Upper lobe of left lung (tissue), 4 donors: Measurements from ENCODE around the gene TERF2IP.

Experiments
- POLR2A ChIP-seq, 4 donors: fragments of 450-650 bp; IDR thresholded peaks; one replicate each; pipeline ENCODE4 v1.5.1; 2016 to 2017; ENCODE audit warnings: antibody characterized with exemption in 4 of 4, mild to moderate bottlenecking in 2 of 4
- POLR2AphosphoS5 ChIP-seq, 2 donors: sonication (generic); formaldehyde crosslinking; IDR thresholded peaks; one replicate each; pipeline ENCODE4 v1.5.1; 2017; ENCODE audit warnings: antibody characterized with exemption in 2 of 2
- TF ChIP-seq, protein P1 (sequence below), 6 experiments: fragments of 450-650 bp in 4 of 6; fragments of 200-600 bp in 2 of 6; sonication (generic) in 2 of 6; IDR thresholded peaks; one replicate each; pipeline ENCODE4 v1.5.1; 2016 to 2019; ENCODE audit warnings: antibody characterized with exemption in 6 of 6

- TF ChIP-seq, protein P1, sequence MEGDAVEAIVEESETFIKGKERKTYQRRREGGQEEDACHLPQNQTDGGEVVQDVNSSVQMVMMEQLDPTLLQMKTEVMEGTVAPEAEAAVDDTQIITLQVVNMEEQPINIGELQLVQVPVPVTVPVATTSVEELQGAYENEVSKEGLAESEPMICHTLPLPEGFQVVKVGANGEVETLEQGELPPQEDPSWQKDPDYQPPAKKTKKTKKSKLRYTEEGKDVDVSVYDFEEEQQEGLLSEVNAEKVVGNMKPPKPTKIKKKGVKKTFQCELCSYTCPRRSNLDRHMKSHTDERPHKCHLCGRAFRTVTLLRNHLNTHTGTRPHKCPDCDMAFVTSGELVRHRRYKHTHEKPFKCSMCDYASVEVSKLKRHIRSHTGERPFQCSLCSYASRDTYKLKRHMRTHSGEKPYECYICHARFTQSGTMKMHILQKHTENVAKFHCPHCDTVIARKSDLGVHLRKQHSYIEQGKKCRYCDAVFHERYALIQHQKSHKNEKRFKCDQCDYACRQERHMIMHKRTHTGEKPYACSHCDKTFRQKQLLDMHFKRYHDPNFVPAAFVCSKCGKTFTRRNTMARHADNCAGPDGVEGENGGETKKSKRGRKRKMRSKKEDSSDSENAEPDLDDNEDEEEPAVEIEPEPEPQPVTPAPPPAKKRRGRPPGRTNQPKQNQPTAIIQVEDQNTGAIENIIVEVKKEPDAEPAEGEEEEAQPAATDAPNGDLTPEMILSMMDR (IDR thresholded peaks at IDR 0.05): no peak
- no peak for TF ChIP-seq POLR2A (IDR thresholded peaks at IDR 0.05)
- no peak for TF ChIP-seq POLR2AphosphoS5 (IDR thresholded peaks at IDR 0.05)
Observed at GRCh38 chr16:75701361-75701760, 53.8 kb downstream of the TERF2IP start, which contains the start of gene DUXB.
